Endothelial cell of umbilical vein (primary cell): ENCODE measurements around the gene OR5L1. TPM values are rescaled to one million over a fixed set of nuclear protein-coding genes. Genes with fewer than 3 reads are reported as not detected.

Experiments
- BruUV-seq: library from RNA; stranded (reverse); fragments of 400-500 nt; replicated peaks from 2 replicates; lab custom pipeline; 2021; lab: Mats Ljungman, UMichigan
- CTCF ChIA-PET: fragments of 300-600, 350-600 bp; sonication (Branson Sonifier 250); formaldehyde crosslinking; loops from one replicate; lab custom pipeline; 2021; ENCODE audit warnings: antibody characterized with exemption, inconsistent platforms; lab: Charles Lee
- POLR2A ChIA-PET: fragments of 300-600, 350-600 bp; sonication (Branson Sonifier 250); formaldehyde crosslinking; loops from one replicate; lab custom pipeline; 2021; ENCODE audit warnings: antibody characterized with exemption, inconsistent platforms; lab: Charles Lee
- DNase-seq: peaks from one replicate; pipeline ENCODE4 v3.0.0-alpha.2; 2011; ENCODE audit warnings: low read depth, low spot score
- FAIRE-seq: peaks from 2 replicates; lab custom pipeline; 2011; peaks lifted over from hg19 to GRCh38; lab: Jason Lieb, UNC
- H2AFZ ChIP-seq: 2 replicates; pipeline ENCODE4 v1.6.0; 2012; ENCODE audit warnings: low read depth, low read length, control low read depth, inconsistent platforms
- H3K27ac ChIP-seq: 2 replicates; pipeline ENCODE4 v1.5.1; 2011; ENCODE audit warnings: low read depth, mild to moderate bottlenecking, control low read depth, low read length, moderate library complexity; ENCODE audit not compliant: insufficient read depth
- H3K27me3 ChIP-seq, 2 experiments: 2 replicates each; pipeline versions ENCODE4 v1.6.0 to v1.6.1; 2011; ENCODE audit warnings: low read length in 2 of 2, mixed read lengths in 1 of 2; ENCODE audit not compliant: control insufficient read depth in 2 of 2, insufficient read depth in 2 of 2
- H3K36me3 ChIP-seq, 2 experiments: 2 replicates in 1 of 2; 3 replicates in 1 of 2; pipeline ENCODE4 v1.5.1; 2011; ENCODE audit warnings: low read length in 2 of 2, mild to moderate bottlenecking in 1 of 2, moderate library complexity in 1 of 2; ENCODE audit not compliant: control insufficient read depth in 2 of 2, insufficient read depth in 2 of 2; ENCODE audit errors: extremely low read depth in 1 of 2
- H3K4me1 ChIP-seq: 3 replicates; pipeline ENCODE4 v1.5.1; 2011; ENCODE audit warnings: mild to moderate bottlenecking, low read length; ENCODE audit not compliant: control insufficient read depth, insufficient read depth; ENCODE audit errors: extremely low read depth
- H3K4me2 ChIP-seq: 2 replicates; pipeline ENCODE4 v1.6.1; 2011; ENCODE audit warnings: low read length, control low read depth, mixed read lengths; ENCODE audit not compliant: insufficient read depth
- H3K4me3 ChIP-seq, 3 experiments: fragments of 200-600 bp in 1 of 3; sonication (generic), shearing (Covaris generic) in 1 of 3; replicated peaks in 1 of 3; 2 replicates each; pipeline ENCODE4 v1.5.1; 2011 to 2016; ENCODE audit warnings: control low read depth in 3 of 3, low read length in 3 of 3, mild to moderate bottlenecking in 2 of 3, inconsistent platforms in 1 of 3, low read depth in 1 of 3, moderate library complexity in 1 of 3; ENCODE audit not compliant: insufficient read depth in 1 of 3
- H3K79me2 ChIP-seq: 2 replicates; pipeline ENCODE4 v1.6.0; 2012; ENCODE audit warnings: low read length, inconsistent platforms; ENCODE audit not compliant: control insufficient read depth, insufficient read depth
- H3K9ac ChIP-seq: replicated peaks from 2 replicates; pipeline ENCODE3; 2011; ENCODE audit warnings: low read length, control low read depth; ENCODE audit not compliant: insufficient read depth; ENCODE audit errors: extremely low read depth
- H3K9me1 ChIP-seq: replicated peaks from 3 replicates; pipeline ENCODE4 v1.6.0; 2011; ENCODE audit warnings: mild to moderate bottlenecking, low read length; ENCODE audit not compliant: control insufficient read depth, insufficient read depth; ENCODE audit errors: extremely low read depth
- H3K9me3 ChIP-seq: replicated peaks from 2 replicates; pipeline ENCODE4 v1.5.1; 2012; ENCODE audit warnings: low read length, inconsistent platforms; ENCODE audit not compliant: control insufficient read depth, insufficient read depth
- H4K20me1 ChIP-seq: replicated peaks from 2 replicates; pipeline ENCODE3; 2011; ENCODE audit warnings: mild to moderate bottlenecking, low read length; ENCODE audit not compliant: control insufficient read depth, insufficient read depth; ENCODE audit errors: extremely low read depth
- CTCF ChIP-seq, 2 donors: IDR thresholded peaks; 1 replicate in 1 of 2; 2 replicates in 1 of 2; pipeline ENCODE4 v1.5.1; 2011; ENCODE audit warnings: low read length in 2 of 2, mild to moderate bottlenecking in 2 of 2, moderate library complexity in 2 of 2, control low read depth in 1 of 2, inconsistent platforms in 1 of 2, low read depth in 1 of 2; ENCODE audit not compliant: insufficient read depth in 1 of 2; ENCODE audit errors: extremely low read depth in 1 of 2
- EZH2 ChIP-seq: IDR thresholded peaks from 2 replicates; pipeline ENCODE4 v1.6.1; 2012; ENCODE audit warnings: borderline replicate concordance, low read depth, mild to moderate bottlenecking, moderate library complexity, low read length, inconsistent platforms; ENCODE audit not compliant: severe bottlenecking
- FOS ChIP-seq: IDR thresholded peaks from 2 replicates; pipeline ENCODE4 v1.6.1; 2011; ENCODE audit warnings: mild to moderate bottlenecking, low read length, moderate library complexity, borderline replicate concordance; ENCODE audit not compliant: insufficient read depth
- GATA2 ChIP-seq: IDR thresholded peaks from 2 replicates; pipeline ENCODE4 v1.7.0; 2011; ENCODE audit warnings: low read depth, mild to moderate bottlenecking, moderate library complexity, mixed read lengths, low read length; ENCODE audit not compliant: insufficient read length, insufficient read depth
- JUN ChIP-seq: IDR thresholded peaks from 2 replicates; pipeline ENCODE4 v1.6.1; 2011; ENCODE audit warnings: borderline replicate concordance, low read depth; ENCODE audit not compliant: insufficient read length, insufficient read depth
- MAX ChIP-seq: IDR thresholded peaks from 2 replicates; pipeline ENCODE4 v1.6.1; 2011; ENCODE audit not compliant: insufficient read depth, insufficient read length
- MYC ChIP-seq: IDR thresholded peaks from one replicate; pipeline ENCODE4 v1.6.1; 2011; ENCODE audit warnings: mild to moderate bottlenecking, low read depth, low read length
- POLR2A ChIP-seq: IDR thresholded peaks from 2 replicates; pipeline ENCODE4 v1.6.1; 2012; ENCODE audit warnings: low read depth, mild to moderate bottlenecking, control low read depth, low read length
- POLR2AphosphoS5 ChIP-seq: IDR thresholded peaks from 2 replicates; pipeline ENCODE4 v1.6.1; 2012; ENCODE audit warnings: low read depth, mild to moderate bottlenecking, control low read depth, low read length, moderate library complexity; ENCODE audit not compliant: insufficient read depth
- dilution Hi-C: fragments of 300-500 bp; cut with MboI; formaldehyde crosslinking; loops from one replicate; pipeline ENCODE4 v1.15.0; 2019; ENCODE audit warnings: low sequenced_read_pairs; ENCODE audit not compliant: extremely low pct_ligation_motif_present
- intact Hi-C: fragments of 100-400 bp; cut with micrococcal nuclease; formaldehyde crosslinking; loops from one replicate; pipeline ENCODE4 v1.10.0; 2022
- polyA plus RNA-seq, 4 experiments: library from polyadenylated mRNA; depleted of rRNA in 3 of 4; stranded (reverse) in 3 of 4; unstranded in 1 of 4; fragments of >200 nt; gene quantifications; 2 replicates each; pipeline versions ENCODE4 v1.2.1 to v1.2.3, GENCODE V29; 2011 to 2012; ENCODE audit warnings: missing spikeins in 1 of 4
- total RNA-seq: library from RNA; stranded (reverse); gene quantifications from 2 replicates; pipeline ENCODE4 v1.2.3, GENCODE V29; 2021

The OR5L1 gene
- total and polyA plus RNA-seq, 2 donors (not counting 3 experiments of a cell fraction or from before 2014, with no cell fraction given): not detected

DNA sequence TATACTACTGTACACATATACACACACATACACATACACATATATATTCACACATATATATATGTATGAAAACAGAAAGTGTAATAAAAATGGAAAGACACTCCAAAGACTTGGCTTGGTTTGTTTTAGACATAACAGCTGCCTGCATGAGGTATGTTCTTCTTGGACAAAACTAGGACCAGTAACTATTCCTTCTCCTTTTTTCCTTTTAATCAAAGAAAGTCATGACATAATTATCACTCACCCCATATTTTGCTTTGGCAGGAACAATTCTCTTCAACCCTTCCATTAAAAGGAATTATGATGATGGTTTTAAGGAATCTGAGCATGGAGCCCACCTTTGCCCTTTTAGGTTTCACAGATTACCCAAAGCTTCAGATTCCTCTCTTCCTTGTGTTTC, 15.9 kb upstream of the OR5L1 start, which contains the start of gene OR5D14:
Gene OR5D14 (plus strand): TSS at position 301 of the 400 bp plus-strand sequence. CDS start 0 bp downstream, at position 301.
- BruUV-seq: no TSS peak
- intact Hi-C loops: no loop called here
- H3K36me3 ChIP-seq: no peaks in the 10 kb centered on the region
- H3K4me2 ChIP-seq: no peak within 1 kb of the TSS
- no peaks in the 10 kb centered on the region for H3K79me2 ChIP-seq
- H3K4me1 ChIP-seq: no peaks in the 10 kb centered on the region
- H3K27ac ChIP-seq: no peak within 1 kb of the TSS
- no peaks in the 10 kb centered on the region for H3K9me3 ChIP-seq
- POLR2A ChIA-PET: no interaction called here
- TF ChIP-seq JUN (no peak), FOS (no peak), GATA2 (no peak), CTCF (IDR thresholded peaks at IDR 0.05; ENCODE audit: extremely low read depth in 1 of 2, insufficient read depth in 1 of 2, low read depth in 1 of 2, low read length in 2 of 2) (no peak), POLR2AphosphoS5 (no peak), EZH2 (no peak), MYC (no peak), MAX (no peak), POLR2A (no peak)
- no peak within 1 kb of the TSS for H3K9ac ChIP-seq
- FAIRE-seq: no peak
- CTCF ChIA-PET: no interaction called here
- no peaks in the 10 kb centered on the region for H3K27me3 ChIP-seq
- DNase-seq: no peak
- H3K4me3 ChIP-seq: no peak within 1 kb of the TSS
- H3K9me1 ChIP-seq: no peaks in the 10 kb centered on the region
- no peaks in the 10 kb centered on the region for H4K20me1 ChIP-seq
- dilution Hi-C loops: no loop called here
- no peak within 1 kb of the TSS for H2AFZ ChIP-seq
